Stimulated activated naive CD4-positive, alpha-beta T cell (primary cell): Measurements from ENCODE around the gene IDNK.
"Not testable (repeated sequence)": the region's sequence is repeated elsewhere in the genome, so short reads cannot be mapped to it uniquely, and the experiment has no call there.

ENCODE experiments used
- DNase-seq, 6 experiments: peaks; one replicate each; lab custom pipeline; 2025; lab: John Stamatoyannopoulos, UW

Gene IDNK

GRCh38 chr9:83622939-83623678 is at the start of gene IDNK:
Gene IDNK, plus strand, starts transcription at chr9:83623143. Its CDS starts 29 bp downstream, at chr9:83623172.
- peak; percentile 40 to 79 (median 60) for DNase-seq

- no peak for DNase-seq
Measured at GRCh38 chr9:83574482-83574881, 48.5 kb upstream of the IDNK start.

GRCh38 chr9:83582029-83582428 is 40.9 kb upstream of the IDNK start:
- no peak for DNase-seq

DNA sequence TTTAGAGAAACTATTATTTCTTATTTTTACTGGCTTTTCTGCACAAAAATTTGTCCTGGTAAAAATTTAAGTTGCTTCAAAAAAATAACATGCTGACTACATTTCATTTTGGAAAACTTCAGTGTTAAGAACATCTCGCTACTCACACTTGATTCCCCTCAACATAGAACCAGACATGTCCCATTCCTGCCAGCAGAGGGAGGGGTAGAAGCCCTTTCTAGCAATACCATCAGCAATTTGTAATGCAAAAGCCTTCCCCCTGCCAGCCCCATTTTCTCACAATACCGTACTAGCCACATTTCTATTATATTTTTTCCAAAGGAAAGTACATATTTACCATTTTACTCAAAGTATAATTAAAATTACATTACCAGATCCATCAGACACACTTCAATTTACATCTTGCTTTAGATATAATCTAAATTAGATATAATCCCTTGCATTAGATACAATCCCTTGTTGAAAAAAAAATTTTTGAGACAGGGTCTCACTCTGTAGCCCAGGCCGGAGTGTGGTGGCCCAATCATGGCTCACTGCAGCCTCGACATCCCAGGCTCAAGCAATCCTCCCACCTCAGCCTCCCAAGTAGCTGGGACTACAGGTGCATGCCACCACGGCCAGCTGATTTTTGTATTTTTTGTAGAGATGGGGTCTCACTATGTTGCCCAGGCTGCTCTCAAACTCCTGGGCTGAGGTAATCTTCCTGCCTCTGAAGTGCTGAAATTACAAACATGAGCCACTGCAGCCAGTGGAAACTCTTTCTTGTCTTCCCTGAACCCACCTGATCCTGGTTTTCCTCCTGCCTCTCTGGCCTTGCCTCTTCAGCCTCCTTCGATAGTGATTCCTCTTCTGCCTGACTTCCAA is 39.6 kb upstream of the IDNK start:
- DNase-seq, result peak in 3 of 6 experiments; percentile 3 to 14 (median 9)

DNA sequence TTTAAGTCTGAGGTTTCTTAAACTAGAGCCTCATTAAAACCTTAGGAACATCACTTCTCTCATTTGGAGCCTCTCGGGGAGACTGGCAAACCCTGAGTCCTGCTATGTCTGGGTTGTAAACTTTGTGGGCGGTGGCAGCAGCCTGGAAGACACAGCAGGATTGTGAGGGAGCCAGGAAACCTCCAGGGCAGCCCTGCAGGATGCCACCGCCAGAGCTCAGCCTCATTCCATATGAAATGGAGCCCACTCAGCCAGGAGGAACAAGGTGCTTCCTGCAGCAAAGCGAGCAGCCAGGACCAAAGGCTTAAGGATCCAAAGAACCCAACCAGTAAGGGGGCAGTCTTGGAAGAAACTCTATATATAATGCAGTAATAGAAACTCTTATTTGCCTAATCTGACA is 37.9 kb upstream of the IDNK start:
- DNase-seq, result no peak

- DNase-seq, result no peak
Measured at GRCh38 chr9:83588256-83588655, 34.7 kb upstream of the IDNK start.

GRCh38 chr9:83596899-83597504 is 25.9 kb upstream of the IDNK start:
- peak in 3 of 6 experiments; percentile 2 to 14 (median 13) for DNase-seq

DNA sequence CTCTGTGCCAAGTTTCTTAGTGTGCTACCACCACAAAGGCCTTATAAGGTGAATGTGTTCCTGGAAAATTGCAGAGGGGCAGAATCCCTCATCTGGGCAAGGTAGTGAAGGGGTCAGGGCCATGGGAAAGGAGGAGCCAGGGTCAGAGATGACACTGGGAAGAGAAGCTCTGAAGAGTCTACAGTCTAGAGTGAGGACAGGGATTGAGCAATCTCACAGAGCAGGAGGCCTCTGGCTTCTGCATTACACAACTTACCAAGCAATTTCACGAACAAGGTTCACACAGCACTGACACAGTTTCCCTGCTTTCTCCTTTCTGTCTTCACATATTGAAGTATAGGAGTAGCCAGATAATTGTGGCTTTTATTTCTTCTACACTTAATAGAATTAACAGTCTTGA is 24.5 kb upstream of the IDNK start:
- no peak for DNase-seq

- DNase-seq, result no peak
Measured at GRCh38 chr9:83599071-83599470, 23.9 kb upstream of the IDNK start.

- DNase-seq, result no peak
Measured at GRCh38 chr9:83601463-83601862, 21.5 kb upstream of the IDNK start.

DNA sequence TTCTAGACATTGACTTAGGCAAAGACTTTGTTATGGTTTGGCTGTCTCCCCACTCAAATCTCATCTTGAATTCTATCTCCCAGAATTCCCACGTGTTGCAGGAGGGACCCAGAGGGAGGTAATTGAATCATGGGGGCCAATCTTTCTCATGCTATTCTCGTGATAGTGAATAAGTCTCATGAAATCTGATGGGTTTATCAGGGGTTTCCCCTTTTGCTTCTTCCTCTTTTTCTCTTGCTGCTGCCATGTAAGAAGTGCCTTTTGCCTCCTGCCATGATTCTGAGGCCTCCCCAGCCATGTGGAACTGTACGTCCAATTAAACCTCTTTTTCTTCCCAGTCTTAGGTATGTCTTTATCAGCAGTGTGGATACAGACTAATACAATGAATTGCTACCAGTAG is 15.3 kb upstream of the IDNK start:
- DNase-seq, result not testable (repeated sequence)

- not testable (repeated sequence) for DNase-seq
Measured at GRCh38 chr9:83613298-83613697, 9.6 kb upstream of the IDNK start.

DNA sequence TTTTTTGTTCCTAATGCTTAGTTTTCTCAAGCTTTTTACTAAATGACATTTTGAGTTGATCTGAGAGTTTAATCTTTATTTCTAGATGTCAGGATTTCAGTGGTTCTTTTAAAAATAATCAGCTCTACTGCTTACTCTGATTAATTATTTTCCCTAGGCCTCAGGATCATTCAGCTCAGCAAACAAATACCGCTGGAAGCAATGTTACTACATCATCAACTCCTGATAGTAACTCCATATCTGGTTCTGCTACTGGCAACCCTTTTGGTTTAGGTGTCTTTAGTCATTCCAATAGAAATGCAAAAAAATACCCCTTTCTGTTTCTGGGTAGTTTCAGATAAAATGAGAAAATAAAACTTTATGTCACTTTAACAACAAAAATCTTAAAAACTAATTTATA is 5.6 kb upstream of the IDNK start:
- DNase-seq, result no peak

DNA sequence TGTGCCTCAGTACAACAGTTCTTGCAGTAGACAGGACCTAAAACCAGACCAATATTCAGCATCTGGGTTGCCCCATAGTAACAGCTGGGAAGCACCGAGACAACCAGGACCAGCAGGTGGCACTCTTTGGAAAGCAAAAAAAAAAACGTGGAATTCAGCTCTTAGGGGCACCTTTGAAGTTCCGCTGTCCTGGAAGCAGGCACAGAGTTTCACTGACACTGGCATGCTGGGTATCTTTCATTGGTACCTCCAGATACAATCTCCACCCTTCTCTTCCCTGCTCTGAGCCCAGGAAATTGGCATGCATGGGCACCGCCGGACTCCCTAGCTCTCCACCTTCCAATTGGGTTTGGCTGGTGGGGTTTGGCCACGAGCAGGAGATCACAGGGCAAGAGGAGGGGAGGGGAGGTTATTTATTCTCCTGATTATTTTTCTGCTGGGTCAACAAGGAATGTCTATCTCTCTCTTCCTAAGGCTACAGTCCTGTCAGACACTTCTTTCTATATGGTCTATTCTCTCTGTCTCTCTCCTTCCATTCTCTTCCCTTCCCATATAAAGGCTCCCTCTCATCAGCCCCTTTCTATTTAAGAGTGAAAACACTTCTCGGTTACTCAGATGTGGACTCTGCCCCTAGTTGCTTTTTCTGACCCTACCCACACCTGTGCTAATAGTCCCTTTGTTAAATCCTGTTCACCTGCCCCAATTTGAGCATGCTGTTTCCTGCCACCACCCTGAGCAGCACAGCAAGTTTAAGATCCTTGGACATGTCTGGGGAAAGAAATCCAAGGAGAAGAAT is 1.9 kb upstream of the IDNK start:
- DNase-seq, result peak; percentile 2 to 47 (median 18)

DNA sequence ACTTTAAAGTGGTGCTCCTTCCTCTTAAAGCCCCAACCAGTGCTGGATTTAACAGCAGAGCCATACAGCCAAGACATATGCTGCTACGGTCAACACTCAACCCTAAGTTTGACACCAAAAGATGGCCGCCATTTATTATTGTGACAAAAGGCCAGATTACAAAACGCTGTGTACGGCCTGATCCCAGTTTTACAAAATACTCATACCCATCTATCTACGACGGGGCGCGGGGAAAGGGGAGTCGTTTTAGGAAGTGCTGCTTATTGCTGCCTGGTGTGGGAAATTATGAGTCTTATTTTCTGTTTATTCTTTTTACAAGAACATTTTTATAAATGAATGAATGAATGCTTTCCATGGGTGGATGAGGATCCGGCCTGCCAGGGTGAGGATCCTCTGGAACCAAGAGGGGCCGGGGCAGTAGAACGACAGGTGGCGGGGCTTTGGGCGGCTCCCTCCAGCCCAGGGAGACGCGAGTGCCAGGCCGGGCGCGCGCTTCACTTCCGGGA is 457 bp upstream of the IDNK start:
- no peak for DNase-seq

GRCh38 chr9:83623679-83624076 is 735 bp downstream of the IDNK start:
- peak in 2 of 6 experiments; percentile 25 to 60 for DNase-seq

GRCh38 chr9:83625178-83625577 is 2.2 kb downstream of the IDNK start:
- no peak for DNase-seq

DNA sequence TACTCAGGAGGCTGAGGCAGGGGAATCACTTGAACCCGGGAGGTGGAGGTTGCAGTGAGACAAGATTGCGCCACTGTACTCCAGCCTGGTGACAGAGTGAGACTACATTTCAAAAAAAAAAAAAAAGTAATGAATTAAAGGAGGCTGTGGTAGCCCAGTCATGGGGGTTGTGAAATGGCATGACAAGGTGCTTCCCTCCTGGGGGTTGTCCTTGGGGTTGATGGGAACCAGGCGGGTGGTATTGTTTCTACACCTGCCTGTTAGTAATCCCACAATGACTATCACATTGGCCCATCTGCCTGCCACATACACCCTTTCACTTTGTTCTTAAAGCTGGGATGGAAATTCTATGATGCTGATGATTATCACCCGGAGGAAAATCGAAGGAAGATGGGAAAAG is 5.6 kb downstream of the IDNK start:
- DNase-seq, result no peak

GRCh38 chr9:83629433-83630104 is 6.6 kb downstream of the IDNK start:
- DNase-seq, result no peak

- no peak for DNase-seq
Measured at GRCh38 chr9:83630938-83631457, 8.1 kb downstream of the IDNK start.

- no peak for DNase-seq
Measured at GRCh38 chr9:83633255-83633654, 10.3 kb downstream of the IDNK start.
